NCI-H2029 (cell line): ENCODE data around the gene PTPRB.

ENCODE experiments used
- DNase-seq: peaks from one replicate; lab custom pipeline; 2025; lab: John Stamatoyannopoulos, UW

The PTPRB gene

DNA sequence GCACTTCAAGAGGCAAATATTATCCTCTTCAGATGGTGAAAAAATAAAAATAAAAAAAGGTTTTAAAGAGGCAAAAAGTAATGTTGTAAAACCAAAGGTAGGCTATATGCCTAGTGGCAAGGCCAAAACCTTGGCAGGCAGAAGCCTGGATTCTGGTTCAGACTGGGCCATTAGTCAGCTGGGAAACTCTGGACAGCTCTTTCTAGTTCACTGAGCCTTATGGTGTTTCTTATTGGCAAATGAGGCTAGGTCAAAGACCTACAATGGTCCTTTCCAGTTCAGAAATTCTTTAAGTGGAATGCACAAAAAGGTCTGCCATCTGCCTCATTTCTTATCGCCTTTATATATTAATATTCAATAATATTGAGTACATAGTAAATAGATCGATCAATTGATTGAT lies 44.6 kb downstream of the PTPRB start:
- no peak for DNase-seq

DNA sequence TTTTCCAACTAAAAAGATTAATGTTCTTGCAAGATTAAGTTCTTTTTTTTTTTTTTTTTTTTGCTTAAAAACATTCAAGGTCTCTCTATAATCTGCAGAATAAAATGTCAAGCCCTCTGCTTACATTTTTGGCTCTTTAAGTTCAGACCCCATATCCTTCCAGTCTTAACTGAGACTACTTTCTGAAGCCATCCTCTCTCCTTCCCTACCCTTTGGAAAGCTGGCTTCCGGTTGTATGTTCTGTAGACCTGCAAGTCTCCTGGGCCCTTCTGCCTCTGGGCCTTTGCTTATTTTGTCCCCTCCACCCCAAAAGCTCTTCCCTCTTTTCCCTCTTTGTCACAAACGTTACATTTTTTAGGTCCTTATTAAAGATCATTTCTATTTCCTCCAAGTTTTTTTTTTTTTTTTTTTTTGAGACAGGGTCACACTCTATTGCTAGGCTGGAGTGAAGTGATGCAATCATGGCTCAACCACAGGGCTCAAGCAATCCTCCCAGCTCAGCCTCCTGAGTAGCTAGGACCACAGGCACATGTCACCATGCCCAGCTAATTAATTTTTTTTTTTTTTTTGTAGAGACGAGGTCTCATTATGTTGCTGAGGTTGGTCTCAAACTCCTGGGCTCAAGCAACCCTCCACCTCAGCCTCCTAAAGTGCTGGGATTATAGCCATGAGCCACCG lies 46.5 kb downstream of the PTPRB start:
- no peak for DNase-seq

DNA sequence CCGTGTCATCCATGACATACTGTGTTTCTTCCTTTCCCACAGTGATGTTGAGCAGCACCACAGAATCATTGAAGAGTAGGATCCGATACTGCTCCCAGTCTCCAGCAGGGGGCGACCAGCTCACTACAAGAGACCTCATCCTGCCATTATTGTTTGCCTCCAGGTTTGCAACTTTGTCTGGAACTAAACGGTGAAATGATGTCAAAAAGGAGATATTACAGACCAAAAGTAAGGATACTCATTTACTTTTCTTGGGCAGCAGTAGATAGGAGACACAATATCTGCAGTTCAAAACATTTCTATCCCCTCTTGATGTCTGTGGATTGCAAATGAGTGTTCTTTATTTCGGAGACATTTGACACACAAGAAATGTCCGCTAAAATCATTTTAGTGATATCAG lies 47.2 kb downstream of the PTPRB start:
- peak; percentile 24 for DNase-seq

DNA sequence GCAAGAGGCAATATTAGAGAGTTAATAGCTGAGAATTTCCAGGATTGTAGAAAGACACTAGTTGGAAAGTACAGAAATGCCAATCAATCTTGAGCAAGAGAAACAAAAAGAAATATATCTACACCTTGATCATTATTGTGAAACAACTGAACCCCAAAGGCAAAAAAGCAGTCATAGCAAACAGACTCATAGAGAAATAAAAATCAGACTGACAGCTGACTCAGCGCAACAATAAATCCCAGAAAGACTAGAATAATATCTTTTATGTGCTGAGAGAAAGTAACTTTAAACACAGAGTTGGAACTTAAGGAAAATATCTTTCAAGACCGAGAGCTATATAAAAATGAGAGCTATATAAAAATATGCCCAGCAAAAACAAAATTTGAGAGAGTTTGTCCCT lies 52.9 kb downstream of the PTPRB start:
- no peak for DNase-seq

DNA sequence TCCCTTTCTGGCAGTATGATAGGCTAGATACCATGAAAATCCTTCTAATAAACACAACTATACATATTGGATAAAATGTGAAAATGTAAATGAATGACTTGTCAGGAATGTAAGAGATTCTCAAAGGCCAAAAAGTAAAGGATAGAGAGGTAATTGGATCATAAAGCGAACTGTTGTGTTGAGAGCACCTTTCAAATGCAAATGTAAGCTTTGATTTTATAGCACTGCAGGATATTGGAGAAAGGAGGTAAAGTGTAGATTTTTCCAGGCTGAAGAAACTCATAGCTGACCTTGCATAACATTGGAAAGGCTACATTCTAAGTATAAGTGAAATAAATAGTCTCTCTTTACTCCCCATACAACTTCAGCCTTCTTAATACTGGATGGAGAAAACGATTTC lies 54.0 kb downstream of the PTPRB start:
- DNase-seq: no peak

DNA sequence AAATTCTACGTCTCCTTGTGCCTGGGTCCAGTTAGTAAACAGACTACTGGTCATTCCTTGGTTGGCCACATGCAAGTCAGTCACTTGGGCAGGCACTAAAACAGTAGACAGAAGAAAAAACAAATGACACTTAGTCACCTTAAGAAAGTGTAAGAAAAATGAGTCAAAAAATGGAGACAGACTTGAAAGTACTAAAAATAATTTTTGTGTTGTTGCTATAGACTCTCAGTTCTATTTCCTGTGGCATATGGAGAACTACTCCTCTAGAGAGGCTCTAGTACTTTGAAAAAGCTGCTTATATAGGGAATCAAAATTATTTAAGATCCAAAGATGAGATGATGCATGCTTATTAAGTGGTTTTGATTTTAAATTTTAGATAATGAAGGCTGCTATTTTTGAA lies 56.0 kb downstream of the PTPRB start:
- no peak for DNase-seq

DNA sequence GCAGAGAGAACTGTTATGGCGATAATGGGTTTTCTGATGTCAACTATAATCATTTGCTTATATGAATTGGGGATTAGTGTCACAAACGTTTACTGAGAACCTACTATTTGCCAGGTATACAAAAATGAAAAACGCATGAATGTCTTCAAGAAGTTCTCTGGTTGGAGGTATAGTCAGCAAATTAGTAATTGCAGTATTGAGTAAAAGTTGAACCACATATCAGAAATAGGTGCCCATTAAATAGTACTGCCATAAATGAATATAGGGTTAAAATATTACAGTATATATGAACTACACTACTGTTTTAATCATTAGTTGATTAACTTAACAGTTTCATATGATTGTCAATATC lies 60.0 kb downstream of the PTPRB start:
- no peak for DNase-seq

DNA sequence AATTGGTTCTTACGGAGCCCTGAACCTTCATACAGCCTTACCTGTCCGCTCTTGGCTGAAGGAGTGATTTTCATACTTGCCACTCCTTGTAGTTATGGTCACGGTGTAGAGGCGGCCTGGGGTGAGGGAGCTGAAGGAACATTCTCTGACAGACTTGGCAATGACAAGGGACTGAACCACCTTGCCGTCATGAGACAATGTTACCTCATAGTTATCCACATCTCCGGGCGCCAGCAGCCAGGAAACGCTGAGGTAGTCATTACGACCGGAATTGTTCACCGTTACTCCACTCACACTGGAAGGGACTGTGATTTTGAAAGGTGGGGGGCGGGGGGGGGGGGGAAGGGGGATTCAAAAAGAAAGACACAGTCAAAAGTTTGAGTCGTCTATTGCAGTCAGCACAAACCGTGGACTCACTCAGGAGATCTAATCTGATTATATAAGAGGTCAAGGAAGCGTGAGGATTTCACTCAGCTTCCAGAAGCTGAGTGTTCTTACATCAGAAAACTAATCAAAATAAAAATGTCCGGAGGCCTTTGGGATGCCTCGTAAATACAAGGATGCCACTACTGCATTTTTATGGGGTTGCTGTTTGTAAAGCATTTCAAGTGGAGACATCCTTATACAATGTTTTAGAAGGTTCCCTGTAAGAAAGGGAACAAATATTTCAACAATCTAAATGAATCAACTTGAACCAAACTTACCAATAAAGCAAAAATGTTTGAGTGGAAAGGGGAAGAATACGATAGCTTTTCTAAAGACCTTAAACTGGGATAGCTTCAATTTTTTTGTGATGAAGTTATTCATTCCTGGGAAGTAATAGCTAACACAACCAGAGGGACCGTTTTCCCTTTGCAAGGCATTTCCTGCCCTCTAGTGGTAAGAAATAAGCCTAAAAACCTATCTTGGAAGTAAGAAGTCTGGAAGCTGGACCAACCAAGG lies 60.6 kb downstream of the PTPRB start:
- DNase-seq: peak; percentile 69

DNA sequence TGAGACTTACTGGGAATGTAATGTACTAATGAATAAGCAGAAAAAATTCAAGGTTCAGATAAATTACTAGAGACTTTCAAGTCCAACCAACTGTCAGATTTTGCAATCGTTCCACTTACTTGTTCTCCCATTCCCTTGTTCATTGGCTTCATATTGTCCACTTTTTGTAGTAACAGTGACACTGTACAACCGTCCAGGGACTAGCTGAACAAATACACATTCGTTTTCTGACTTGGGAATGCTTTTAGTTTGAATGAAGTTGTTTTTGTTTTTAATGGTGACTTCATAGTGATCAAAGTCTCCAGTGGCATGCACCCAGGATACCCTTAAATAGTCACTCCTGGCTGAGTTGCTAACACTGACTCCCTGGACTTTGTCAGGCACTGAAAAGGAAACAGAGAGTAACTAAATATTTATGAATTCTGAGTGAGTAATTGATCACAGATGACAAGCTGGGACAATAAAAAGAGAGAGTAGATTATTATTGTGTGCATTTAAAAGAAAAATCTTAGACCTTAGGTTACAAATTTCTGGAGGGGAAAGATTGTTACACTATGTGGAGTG lies 65.4 kb downstream of the PTPRB start:
- no peak for DNase-seq

DNA sequence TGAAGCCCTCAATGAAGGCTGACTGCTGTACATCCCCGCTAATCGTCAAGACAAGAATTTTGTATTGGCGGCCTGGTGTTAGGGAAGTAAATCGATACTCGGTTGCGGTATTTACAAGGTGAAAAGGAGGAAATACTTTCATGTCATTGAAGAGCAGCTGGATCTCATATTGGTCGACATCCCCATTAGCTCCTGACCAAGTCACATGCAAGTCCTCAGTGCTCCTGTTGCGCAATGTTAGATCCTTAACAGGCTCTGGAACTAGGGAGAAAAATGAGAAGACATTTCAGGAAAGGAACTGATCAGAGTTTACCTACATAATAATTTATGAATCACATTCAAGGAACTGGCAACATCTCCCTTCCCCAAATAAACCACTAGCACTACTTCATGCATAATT lies 66.2 kb downstream of the PTPRB start:
- DNase-seq: peak; percentile 6

DNA sequence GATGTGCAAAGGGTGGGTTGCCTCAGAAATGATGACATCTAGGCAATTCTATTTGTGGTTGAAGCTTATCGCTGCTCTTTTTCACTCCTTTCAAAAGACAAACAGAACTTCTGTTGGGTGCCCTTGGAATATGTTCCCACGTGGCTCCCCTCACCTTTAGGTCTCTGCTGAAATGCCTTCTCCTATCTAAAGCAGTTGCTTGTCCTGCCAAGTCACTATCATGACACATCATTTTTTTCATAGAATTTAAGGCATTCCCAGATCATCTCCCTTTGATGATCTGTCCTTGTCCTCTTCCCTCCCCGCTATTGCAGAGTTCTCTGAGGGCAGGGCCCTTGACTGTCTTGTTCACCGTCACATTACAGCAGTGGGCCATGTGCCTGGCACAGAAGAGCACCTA lies 75.7 kb downstream of the PTPRB start:
- no peak for DNase-seq

DNA sequence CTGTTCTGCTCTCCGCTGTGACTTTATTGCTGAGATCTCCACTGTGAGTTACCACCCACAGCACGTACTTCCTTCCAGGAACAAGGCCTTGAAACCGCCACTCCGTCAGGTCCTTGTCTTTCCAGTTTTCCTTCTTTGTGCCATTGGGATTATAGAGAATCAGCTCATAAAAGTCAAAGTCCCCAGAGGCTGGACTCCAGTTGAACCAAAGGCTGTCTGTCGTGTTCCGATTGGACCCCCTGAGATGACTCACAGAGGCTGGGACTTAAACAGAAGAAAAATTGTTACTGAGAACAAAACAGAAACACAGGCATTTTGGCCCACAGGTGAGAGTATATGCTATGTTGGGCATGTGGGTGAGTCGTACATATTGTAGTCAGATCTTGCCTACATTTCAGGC lies 76.6 kb downstream of the PTPRB start:
- no peak for DNase-seq

DNA sequence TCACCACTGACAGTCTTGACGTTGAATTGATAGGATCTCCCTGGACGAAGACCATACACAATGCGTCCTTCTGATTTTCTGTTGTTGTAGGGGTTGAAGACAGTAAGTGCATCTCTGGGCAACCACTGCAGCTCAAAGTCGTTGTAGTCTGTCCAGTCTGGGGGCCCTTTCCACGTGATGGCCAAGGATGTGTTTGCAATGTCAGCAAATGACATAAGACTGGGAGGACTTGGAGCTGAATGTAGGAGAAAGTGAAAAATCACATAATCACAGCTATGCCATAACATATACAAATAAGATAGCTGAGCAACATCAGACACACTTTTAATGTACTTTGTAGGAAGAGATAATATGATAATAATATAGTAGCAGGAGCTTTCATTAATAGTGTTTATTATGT lies 77.8 kb downstream of the PTPRB start:
- DNase-seq: no peak

DNA sequence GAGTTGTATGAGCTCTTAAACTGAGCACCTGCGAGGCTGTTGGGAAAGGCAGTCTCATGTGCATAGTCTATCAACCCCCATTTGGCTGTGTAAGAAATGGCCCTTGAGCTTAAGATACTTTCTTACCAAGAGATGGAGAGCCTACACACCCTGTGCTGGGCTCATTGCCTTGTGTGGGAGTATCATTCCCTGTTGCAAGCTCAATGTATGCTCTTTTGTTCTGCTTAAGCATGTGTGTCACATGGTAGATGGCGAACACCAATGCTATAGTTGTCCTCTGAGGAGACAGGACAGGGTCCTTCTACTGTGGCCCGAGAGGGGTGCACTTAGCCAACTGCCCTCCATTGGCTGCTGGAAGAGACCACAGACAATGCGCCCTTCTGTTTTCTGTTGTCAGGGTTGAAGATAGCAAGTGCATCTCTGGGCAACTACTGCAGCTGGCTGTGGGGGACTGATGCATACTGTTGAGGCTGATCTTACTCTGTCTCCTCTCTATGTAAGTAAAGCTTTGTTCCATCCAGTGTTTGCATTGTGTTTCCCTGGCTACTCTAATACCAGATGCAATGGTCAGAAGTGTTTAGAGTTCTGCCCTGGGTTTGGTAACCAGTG lies 79.5 kb downstream of the PTPRB start:
- DNase-seq: no peak

DNA sequence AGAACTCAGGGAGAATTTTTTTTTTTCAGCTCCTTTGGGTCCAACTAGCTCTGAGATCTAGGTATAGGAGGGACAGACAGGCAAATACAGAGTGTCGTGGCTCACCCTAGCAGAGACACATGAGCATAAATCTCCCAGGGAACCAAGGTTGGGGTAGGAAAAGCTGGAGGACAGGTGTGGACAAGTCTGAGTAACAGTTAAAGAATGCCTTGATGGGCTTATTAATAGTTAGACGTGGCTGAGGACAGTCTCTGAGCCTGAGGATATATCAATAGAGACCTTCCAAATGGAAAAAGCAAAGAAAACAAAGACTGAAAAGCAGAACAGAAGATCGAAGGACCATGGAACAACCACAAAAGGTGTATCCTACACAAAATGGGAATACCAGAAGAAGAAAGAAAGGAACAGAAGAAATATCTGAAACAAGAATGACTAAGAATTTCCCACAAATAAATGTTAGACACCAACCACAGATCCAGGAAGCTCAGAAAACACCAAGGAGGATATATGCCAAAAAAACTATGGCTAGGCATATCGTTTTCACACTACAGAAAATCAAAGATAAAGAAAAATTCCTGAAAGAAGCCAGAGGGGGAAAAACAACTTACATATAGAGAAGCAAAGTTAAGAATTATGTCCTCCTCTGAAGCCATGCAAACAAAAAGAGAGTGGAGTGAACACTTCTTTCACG lies 80.9 kb downstream of the PTPRB start:
- DNase-seq: no peak

DNA sequence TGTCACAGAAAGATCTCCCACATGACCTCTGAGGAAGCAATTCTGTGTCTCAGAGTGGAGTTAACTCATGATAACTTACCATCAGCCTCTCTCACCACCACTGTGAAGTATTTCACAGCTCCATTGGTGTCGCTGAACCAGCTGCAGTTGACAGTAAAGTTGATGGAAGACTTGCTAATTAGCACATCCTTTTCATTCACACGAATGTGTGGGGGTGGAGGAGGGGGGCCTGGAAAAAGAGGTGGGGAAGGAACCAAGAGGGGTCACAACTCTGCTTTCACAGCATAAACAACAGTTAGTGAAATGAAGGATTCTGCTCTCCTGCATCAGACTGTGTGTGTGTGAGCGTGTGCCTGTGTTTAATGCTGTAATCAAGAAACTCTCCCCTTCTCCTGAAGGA lies 82.1 kb downstream of the PTPRB start:
- DNase-seq: no peak

DNA sequence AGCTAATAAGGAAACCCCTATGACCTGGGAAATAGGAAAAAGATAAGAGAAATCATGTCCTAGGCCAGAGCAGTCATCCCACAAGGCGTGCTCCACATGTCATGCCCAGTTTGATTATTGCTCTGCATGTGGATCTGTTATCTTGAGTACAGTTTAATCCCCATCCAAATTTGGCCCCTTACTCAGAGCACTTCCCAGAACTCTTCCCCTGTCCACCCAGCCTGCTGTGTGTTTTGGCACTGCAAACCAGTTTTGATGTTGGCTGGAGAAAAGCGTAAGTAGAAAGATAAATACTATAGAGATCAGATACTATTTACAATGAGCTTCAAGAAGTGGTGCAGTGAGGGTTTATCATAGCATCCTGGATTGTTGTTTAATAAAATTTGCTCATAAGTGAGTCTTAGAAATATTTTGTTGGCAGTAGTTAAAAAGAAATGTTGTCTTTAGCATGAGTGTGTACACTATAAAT lies 83.8 kb downstream of the PTPRB start:
- peak; percentile 72 for DNase-seq

DNA sequence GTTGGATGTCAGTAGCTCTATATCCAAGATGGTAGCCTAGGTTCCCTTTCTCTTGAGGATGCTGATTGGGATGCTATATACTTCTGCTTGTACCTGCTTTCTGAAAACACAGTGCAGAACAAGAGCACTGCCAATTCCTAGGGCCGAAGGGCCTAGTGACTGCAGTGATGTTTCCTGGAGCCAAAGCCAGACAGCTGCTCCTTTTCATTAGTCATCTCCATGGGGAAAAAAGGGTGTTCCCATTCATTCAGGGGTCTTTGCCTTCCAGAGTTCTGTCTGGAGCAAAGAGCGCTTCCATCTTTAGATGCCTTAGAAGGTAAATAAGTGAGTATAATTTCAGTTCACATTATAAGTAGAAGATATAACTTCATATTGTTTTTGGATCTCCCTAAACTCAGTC lies 85.5 kb downstream of the PTPRB start:
- no peak for DNase-seq

DNA sequence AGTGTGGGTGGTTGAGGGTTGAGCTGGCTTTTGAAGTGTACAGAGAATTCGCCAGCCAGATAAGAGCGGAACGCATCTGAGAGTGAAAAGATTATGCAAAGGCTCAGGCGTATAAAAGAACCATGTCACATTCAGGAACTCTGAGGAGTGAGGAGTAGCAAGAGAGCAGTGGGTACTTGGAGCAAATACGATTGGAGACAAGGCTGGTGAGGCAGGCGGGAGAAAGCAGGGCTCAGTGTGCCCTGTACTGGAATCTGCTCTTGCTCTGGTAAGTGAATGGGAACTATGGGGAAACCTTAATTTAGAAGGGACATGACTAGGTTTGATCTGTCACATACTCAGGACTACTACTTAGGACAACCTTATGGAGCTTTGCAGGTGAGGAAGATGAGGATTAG lies 87.0 kb downstream of the PTPRB start:
- no peak for DNase-seq

DNA sequence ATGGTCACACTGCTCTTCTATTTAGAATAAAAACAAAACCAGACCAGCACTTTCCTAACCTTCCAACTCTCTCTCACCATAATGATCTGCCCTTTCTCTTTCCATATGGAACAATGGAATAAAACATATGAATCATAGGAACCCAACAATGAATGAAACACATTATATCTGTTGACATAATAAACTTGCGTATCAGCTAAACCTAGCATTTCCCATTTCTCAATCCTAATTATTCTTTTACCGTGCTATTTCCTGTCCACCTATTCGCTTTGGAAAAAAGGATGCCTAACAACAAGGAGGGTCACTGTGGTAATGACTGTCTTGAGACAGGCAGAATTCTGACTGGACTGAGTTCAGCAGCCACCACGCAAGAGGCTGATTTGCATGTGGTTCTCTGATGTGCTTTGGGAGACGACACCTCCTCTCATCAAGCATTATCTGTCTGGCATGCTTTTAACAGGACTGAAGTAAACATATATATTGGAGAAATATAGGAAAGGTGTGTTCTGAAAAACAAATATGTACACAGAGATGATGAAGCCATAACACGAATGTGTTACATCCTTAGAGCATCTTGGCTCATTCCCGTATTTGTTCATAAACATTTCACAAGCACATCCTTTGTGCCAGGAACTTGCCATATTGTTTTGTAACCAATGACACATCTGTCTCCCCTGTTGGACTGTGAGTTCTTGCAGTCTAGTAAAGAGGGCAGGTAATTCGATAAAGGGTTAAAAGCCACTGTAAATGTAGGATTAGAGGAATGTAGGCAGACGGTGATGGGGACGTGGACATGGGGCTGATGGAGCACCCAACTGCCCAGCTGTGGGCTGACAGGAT lies 87.7 kb downstream of the PTPRB start:
- DNase-seq: peak; percentile 7

DNA sequence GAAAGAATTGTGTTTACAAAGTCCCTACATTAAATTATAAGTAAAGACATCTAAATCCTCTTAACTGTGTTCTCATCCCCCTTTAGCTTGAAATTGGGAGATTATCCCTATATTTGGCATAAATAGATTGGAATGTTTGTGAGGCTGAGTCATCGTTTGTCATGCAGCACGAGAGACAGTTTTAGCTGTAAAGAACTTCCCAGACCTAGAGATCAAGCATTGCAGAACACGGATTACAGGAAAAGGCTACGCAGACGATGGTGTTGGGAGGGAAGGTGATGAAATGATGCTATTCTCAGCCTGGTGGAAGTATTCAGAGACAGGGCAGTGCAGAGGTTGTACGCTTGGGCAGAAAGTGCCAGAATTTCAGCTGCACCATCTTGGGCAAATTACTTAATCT lies 93.8 kb downstream of the PTPRB start:
- no peak for DNase-seq
